ENCODE measurements around the gene PIGA. TPM values are rescaled to one million over a fixed set of nuclear protein-coding genes. Genes with fewer than 3 reads are reported as not detected.

Gene PIGA
- polyA plus RNA-seq, 1 donor = 19.6 TPM

Other genes with a start within 250 kb of the PIGA start
- gene ASB9, start 65.4 kb downstream of the PIGA start, polyA plus RNA-seq (ENCODE audit: insufficient read length) = 13.3 TPM
- gene ASB11, start 19.9 kb downstream of the PIGA start, polyA plus RNA-seq (ENCODE audit: insufficient read length) = 0.08 TPM
- gene VEGFD, start 48.9 kb upstream of the PIGA start, polyA plus RNA-seq (ENCODE audit: insufficient read length) = 0.55 TPM
- gene PIR, start 157.8 kb upstream of the PIGA start, polyA plus RNA-seq (ENCODE audit: insufficient read length) = 5.6 TPM
- gene BMX, start 165.3 kb upstream of the PIGA start, polyA plus RNA-seq (ENCODE audit: insufficient read length) = 0.55 TPM